ENCODE results near the gene TSPAN9. TPM values are rescaled to one million over a fixed set of nuclear protein-coding genes. Genes with fewer than 3 reads are reported as not detected.

Gene TSPAN9
- total RNA-seq, 1 experiment from 2014 or later, result 13.2 TPM

GRCh38 chr12:3049176-3049575 is 28.0 kb upstream of the TSPAN9 start:
- intact Hi-C loops (cut with micrococcal nuclease), result no loop called here
- ATAC-seq (no peak), DNase-seq (ENCODE audit: low read depth, low spot score) (no peak)
- no peak for TF ChIP-seq SRF (IDR thresholded peaks at IDR 0.05; ENCODE audit: low read depth)
- no peak for TF ChIP-seq TCF7L2 (IDR thresholded peaks at IDR 0.05; ENCODE audit: borderline replicate concordance, extremely low read depth, insufficient read depth, insufficient read length)
- TF ChIP-seq ATF3 (IDR thresholded peaks at IDR 0.05), result no peak
- TF ChIP-seq EZH2 (IDR thresholded peaks at IDR 0.05), result no peak
- TF ChIP-seq, protein P1, sequence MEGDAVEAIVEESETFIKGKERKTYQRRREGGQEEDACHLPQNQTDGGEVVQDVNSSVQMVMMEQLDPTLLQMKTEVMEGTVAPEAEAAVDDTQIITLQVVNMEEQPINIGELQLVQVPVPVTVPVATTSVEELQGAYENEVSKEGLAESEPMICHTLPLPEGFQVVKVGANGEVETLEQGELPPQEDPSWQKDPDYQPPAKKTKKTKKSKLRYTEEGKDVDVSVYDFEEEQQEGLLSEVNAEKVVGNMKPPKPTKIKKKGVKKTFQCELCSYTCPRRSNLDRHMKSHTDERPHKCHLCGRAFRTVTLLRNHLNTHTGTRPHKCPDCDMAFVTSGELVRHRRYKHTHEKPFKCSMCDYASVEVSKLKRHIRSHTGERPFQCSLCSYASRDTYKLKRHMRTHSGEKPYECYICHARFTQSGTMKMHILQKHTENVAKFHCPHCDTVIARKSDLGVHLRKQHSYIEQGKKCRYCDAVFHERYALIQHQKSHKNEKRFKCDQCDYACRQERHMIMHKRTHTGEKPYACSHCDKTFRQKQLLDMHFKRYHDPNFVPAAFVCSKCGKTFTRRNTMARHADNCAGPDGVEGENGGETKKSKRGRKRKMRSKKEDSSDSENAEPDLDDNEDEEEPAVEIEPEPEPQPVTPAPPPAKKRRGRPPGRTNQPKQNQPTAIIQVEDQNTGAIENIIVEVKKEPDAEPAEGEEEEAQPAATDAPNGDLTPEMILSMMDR (IDR thresholded peaks at IDR 0.05 in 2 of 3, conservative IDR thresholded peaks at IDR 0.05 in 1 of 3; ENCODE audit: borderline replicate concordance in 1 of 3, insufficient read depth in 1 of 3, low read depth in 2 of 3, low read length in 2 of 3), result no peak
- TF ChIP-seq ZNF274 (IDR thresholded peaks at IDR 0.05; ENCODE audit: low read depth, low read length), result no peak
- no peak for TF ChIP-seq ZFX (IDR thresholded peaks at IDR 0.05)
- TF ChIP-seq EZH2phosphoT487 (IDR thresholded peaks at IDR 0.05; ENCODE audit: borderline replicate concordance), result no peak
- TF ChIP-seq MAX (IDR thresholded peaks at IDR 0.05), result no peak
- no peak for TF ChIP-seq CEBPB (IDR thresholded peaks at IDR 0.05; ENCODE audit: low read depth)
- no peak for TF ChIP-seq SP1 (IDR thresholded peaks at IDR 0.05; ENCODE audit: low read depth)
- no peak for TF ChIP-seq ZBTB33 (IDR thresholded peaks at IDR 0.05; ENCODE audit: extremely low read depth, insufficient replicate concordance, low read length)
- TF ChIP-seq EGR1 (IDR thresholded peaks at IDR 0.05; ENCODE audit: low read depth), result no peak
- no peak for TF ChIP-seq RAD21 (IDR thresholded peaks at IDR 0.05; ENCODE audit: low read depth)
- no peak for TF ChIP-seq SIN3A (IDR thresholded peaks at IDR 0.05; ENCODE audit: low read depth)
- no peak for TF ChIP-seq FOSL1 (IDR thresholded peaks at IDR 0.05; ENCODE audit: low read depth)
- no TSS peak for BruUV-seq (replicated peaks)
- H3K36me3 ChIP-seq (ENCODE audit: control insufficient read depth in 1 of 2, insufficient read depth in 2 of 2, low read length in 2 of 2), result no peaks in the 10 kb centered on the region
- RAD21 ChIA-PET (ENCODE audit: low non-redundant PET in 1 of 2, low total read pairs in 2 of 2, uncharacterized antibody in 2 of 2, unreplicated experiment in 2 of 2), result no interaction called here
- no peaks in the 10 kb centered on the region for H3K27me3 ChIP-seq (ENCODE audit: insufficient read depth, low read length)
- no peak overlapping the region for H3K27ac ChIP-seq (ENCODE audit: low read depth, low read length)
- POLR2A ChIA-PET, result no interaction called here
- H4K20me1 ChIP-seq (ENCODE audit: insufficient read depth), result no peaks in the 10 kb centered on the region
- H3K9me2 ChIP-seq (ENCODE audit: insufficient read depth), result no peaks in the 10 kb centered on the region
- H3K9ac ChIP-seq (ENCODE audit: low read length), result no peak overlapping the region
- H3K79me2 ChIP-seq (ENCODE audit: insufficient read depth, low read length), result no peaks in the 10 kb centered on the region
- H3K4me2 ChIP-seq (ENCODE audit: low read length), result no peak overlapping the region
- H3K4me1 ChIP-seq (ENCODE audit: control insufficient read depth in 1 of 2, insufficient read depth in 2 of 2, low read length in 2 of 2), result peaks cover 0 to 16% of the 10 kb centered on the region in 2 experiments; a peak in 3 of 4 replicates
- CTCF ChIA-PET, result no interaction called here
- no peak overlapping the region for H2AFZ ChIP-seq (ENCODE audit: low read depth, low read length, poor library complexity, severe bottlenecking)
- no peaks in the 10 kb centered on the region for H3K9me3 ChIP-seq (ENCODE audit: control insufficient read depth in 1 of 2, insufficient read depth in 1 of 2, low read depth in 1 of 2, low read length in 2 of 2)
- H3K4me3 ChIP-seq (replicated peaks in 1 of 2; ENCODE audit: low read depth in 1 of 2, low read length in 2 of 2), result no peak overlapping the region

Measured in HCT116 (cell line).